Activated CD8-positive, alpha-beta memory T cell treated with anti-CD3 and anti-CD28 coated beads, Interleukin-2, amount 50 U/mL, for 4 hours (primary cell): Measurements from ENCODE around the gene ZNF511.
"Not testable (repeated sequence)": the region's sequence is repeated elsewhere in the genome, so short reads cannot be mapped to it uniquely, and the experiment has no call there.

Experiments
- DNase-seq: peaks from one replicate; pipeline ENCODE4 v3.0.0-alpha.2; 2020

ZNF511 gene

DNA sequence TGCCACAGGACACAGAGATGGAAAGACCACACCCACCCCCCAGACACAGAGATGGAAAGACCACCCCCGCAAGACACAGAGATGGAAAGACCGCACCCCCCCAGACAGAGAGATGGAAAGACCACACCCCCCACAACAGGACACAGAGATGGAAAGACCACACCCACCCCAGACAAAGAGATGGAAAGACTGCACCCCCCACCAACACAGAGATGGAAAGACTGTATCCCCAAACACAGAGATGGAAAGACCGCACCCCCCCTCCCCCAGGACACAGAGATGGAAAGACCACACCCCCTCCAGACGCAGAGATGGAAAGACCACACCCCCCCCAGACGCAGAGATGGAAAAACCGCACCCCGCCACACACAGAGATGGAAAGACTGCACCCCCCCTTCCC lies 8.0 kb downstream of the ZNF511 start:
- no peak for DNase-seq

DNA sequence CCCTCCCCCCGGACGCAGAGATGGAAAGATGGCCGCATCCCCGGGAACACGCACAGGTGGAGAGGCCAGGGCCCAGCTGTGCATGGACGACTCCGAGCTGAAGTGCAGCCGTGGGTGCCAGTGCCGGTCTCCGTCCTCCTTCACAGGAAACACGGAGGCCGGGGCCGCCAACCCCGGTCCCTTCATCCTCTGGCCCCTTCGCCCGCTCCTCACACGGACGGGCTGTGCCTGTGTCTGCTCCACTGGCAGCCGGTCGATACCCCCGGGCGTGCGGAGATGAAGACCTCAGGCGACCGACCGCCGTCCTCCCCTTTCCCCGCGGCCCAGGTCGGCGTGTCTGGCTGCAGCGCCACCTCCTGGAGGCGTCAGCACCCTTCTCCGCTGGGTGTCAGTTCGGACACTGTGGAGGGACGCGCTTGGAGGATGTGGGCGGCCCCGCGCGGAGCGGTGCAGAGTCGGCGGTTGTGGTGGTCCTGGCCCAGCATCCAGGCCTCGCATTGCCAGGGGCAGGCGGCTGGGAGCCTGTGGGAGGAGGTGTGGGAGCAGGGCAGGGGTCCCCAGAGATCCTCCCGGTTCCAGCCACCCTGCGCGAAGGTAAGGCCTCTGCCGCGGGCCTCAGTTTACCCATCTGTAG lies 9.9 kb downstream of the ZNF511 start:
- peak; percentile 65 for DNase-seq

GRCh38 chr10:133320852-133321422 lies 12.2 kb downstream of the ZNF511 start:
- DNase-seq: not testable (repeated sequence)

DNA sequence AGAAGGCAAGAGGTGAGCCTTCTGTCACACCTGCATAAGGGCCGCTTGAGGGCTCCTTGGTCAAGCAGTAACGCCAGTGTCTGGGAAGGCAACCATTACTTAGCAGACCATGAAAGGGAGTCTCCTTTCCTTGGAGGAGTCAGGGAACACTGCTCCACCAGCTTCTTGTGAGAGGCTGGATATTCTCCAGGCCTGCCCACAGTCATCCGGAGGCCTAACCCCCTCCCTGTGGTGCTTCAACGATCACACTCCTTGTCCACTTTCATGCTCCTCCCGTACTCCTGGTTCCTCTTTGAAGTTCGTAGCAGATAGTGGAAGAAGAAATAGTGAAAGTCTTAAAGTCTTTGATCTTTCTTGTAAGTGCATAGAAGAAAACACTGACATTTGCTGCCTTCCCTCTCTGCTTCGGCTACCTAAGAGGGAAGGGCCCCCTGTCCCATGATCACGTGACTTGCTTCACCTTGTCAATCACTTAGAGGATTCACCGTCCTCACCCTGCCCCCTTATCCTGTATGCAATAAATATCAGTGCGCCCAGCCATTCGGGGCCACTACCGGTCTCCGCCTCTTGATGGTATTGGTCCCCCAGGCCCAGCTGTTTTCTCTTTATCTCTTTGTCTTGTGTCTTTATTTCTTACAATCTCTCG lies 13.5 kb downstream of the ZNF511 start:
- not testable (repeated sequence) for DNase-seq

DNA sequence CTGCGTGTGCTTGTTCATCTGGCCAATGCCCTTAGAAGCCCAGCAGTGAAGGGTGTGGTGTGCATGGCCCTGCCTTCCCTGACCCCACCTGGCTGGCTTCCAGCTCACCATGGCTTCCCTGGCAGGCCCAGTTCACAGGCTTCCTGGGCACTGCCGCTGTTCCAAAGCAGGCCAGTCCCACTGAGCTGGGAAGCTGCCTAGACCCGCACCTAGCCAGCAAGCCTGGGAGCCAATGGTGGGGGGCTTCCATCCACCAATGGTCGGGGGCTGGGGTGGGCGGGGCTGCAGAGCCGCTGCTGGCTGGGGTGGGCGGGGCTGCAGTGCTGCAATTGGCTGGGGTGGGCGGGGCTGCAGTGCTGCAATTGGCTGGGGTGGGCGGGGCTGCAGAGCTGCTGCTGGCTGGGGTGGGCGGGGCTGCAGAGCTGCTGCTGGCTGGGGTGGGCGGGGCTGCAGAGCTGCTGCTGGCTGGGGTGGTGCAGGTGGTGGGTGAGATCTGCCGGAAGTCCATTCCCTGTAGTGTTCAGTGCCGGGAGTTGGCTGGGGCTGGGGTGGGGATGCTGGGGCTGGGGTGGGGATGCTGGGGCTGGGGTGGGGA lies 15.6 kb downstream of the ZNF511 start:
- peak; percentile 49 for DNase-seq

- no peak for DNase-seq
These were observed 16.1 kb downstream of the ZNF511 start for GRCh38 chr10:133324857-133325260.

DNA sequence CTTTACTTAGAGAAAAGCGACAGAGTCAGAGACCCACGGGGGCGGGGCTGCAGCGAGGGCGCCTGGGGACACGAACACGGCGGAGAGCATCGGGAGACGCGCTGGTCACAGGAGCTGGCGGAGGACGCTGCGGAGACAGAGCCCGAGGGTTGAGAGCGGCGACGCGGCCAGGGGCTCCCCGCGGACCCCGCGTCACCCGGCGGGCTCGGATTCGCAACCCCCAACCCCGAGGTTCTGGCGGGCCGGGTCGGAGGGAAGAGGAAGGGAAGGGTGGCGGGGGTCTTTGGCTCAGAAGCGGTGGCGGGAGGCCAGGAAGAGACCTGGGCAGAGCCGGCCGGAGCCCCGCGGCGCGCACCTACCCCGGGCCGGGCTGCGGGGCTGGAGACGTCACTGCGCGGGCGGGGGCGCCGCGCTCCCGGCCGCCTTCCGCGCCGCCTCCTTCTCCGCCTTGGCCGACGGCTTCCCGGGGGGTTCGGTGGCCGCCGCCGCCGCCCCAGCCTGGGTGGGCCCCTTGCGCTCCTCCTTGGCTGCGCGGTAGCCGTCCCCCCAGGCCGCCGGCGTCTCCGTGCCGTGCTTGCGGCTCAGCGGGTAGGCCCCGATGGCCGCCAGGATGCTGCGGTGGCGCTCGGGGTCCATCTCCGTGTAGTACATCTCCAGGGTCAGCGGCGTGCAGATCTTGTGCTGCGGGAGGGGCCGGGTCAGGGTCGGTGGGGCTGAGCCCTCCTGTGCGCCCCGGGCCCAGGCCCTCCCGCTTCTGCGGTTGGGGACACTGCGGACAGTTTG lies 16.9 kb downstream of the ZNF511 start:
- peak; percentile 41 for DNase-seq

DNA sequence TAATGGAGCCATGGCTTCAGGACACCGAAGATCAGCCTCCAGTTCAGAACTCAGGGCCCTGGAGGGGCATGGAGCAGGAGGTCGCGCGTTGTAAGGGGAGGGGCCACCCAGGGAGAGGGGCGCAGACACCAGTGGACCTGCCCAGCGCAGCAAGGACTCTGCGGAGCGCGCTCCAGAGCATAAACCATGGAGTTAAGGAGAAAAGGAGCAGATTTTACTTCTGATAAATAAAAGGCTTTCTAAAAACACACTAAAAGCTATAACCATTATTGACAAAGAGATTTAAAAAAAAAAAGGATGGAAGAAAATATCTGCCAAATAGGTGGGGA lies 17.5 kb downstream of the ZNF511 start:
- no peak for DNase-seq

DNA sequence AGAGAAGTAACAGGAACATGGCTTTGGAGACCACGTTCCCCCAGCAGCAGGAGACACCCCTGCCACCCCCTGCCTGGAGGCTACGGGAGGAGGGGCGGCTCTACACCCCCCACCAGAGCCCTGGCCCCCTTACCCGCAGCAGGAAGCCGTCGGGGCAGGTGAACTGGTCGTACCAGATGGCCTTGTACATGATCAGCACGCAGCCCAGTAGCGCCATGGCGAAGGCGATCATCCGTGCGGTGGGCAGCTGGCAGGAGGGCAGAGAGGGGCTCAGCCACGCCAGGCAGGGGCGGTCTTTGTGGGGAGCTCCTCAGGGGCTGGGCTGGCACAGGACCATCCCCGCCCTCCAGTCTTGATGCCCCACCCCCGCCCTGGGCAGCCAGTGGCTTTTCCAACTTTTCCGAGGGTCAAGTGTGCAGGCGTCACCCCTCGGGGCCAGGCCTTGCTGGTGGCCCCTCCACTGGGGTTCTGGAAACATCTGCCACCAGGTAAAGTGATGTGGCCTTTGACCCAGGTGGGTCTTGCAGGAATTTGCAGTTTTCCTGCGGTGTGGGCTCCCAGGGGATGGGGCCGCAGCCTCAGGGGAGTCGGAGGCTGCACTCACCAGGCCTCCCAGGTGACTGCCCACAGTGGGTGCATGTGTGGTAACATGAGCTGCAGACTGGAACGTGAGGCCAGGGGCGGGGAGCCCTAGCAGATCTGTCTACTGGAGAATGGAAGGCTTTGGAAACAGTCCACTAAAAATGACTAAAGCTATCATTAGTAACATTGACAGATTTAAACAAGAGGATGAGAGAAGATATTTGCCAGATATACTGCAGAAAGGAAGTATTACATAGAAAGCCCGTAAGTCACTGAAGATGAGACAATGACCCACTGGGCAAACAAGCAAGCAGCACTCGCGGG lies 18.3 kb downstream of the ZNF511 start:
- DNase-seq: no peak

DNA sequence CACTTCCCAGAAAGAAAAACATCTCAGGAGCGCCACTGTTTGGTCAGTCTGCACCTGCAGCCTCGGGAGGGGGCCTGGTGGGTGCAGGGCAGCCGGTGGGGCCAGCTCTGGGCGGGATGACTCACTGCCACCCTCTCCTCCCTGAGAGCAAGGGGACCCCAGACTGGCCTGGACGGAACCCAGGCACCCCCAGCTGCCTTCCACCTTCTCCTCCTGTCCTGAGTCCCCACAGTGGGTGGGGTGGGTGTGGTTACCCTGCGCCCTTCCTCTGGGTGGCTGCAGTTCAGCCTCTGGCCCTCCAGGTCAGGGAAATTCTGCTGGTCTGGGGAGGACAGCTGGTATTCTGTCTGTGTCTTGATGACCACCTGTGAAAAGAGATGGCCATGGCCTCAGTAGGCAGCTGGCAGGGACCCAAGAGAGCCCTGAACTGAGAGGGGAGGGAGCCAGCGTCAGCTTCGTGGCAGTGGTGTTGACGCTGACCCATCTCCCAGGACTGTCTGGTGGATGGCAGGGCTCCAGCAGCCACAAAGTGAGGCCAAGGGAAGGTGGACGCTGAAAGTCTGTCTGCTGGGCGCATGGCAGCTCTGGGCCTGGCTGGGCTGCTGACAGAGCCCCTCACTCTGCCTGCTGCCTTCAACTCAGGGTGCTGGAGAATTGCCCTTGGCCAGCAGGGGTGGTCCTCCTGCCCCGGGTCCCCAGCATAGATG lies 19.1 kb downstream of the ZNF511 start:
- DNase-seq: no peak

- DNase-seq: no peak
These were observed 19.9 kb downstream of the ZNF511 start for GRCh38 chr10:133328358-133329343.

GRCh38 chr10:133329491-133330202 lies 20.9 kb downstream of the ZNF511 start:
- DNase-seq: peak; percentile 91

- DNase-seq: no peak
These were observed 24.4 kb downstream of the ZNF511 start for GRCh38 chr10:133332936-133333699.

GRCh38 chr10:133334503-133335245 lies 26.0 kb downstream of the ZNF511 start:
- no peak for DNase-seq

GRCh38 chr10:133335246-133336117 lies 26.8 kb downstream of the ZNF511 start:
- DNase-seq: peak; percentile 85

GRCh38 chr10:133336118-133336576 lies 27.4 kb downstream of the ZNF511 start:
- no peak for DNase-seq
